Endometrium (tissue), 2 donors: ENCODE results near the gene TOR2A.
"Not testable (repeated sequence)": the region's sequence is repeated elsewhere in the genome, so short reads cannot be mapped to it uniquely, and the experiment has no call there.

Experiments
- FAIRE-seq: peaks from 2 replicates; lab custom pipeline; 2012; peaks lifted over from hg19 to GRCh38; lab: Jason Lieb, UNC
- donor health status: control.
- donor health status: control.

TOR2A gene

DNA sequence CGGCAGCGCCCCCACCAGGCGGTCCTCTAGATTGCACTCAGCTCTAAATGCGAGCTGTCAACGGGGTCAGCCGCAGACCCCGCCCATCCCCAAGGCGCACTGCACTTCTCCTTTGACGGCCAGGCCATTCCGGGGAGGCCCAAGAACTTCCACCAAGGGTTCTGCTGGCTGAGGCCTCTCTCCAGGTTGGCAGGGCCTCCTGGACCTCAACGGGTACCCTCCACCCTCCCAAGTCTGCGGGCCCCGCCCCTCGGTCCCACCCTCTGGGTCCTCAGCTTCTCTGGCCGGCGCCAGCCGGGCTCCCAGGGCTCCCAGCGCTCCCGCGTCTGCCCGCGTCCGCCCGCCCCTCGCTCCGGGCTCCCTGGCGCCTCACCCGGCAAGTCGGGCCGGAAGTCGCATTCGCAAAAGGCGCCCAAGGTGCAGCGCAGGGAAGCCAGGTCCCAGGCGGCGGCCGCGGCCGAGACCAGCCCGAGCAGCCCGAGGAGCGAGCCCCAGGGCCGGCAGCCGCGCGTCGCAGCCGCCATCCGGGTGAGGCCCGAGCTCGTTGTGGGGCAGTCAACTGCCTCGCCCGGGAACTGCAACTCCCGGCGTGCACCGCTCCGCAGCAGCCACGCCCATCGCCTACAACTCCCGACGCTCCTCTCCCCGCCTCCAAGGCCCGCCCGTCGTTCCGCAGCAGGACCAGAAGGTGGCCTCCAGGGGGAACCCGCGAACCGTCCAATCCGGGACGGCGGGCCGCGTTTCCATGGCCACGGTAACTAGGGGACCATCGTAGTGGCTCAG is at the start of gene TOR2A:
Gene TOR2A (minus strand): TSS at position 548 of the 783 bp plus-strand sequence. CDS start 24 bp downstream, at position 524.
- FAIRE-seq = peak; percentile 89

DNA sequence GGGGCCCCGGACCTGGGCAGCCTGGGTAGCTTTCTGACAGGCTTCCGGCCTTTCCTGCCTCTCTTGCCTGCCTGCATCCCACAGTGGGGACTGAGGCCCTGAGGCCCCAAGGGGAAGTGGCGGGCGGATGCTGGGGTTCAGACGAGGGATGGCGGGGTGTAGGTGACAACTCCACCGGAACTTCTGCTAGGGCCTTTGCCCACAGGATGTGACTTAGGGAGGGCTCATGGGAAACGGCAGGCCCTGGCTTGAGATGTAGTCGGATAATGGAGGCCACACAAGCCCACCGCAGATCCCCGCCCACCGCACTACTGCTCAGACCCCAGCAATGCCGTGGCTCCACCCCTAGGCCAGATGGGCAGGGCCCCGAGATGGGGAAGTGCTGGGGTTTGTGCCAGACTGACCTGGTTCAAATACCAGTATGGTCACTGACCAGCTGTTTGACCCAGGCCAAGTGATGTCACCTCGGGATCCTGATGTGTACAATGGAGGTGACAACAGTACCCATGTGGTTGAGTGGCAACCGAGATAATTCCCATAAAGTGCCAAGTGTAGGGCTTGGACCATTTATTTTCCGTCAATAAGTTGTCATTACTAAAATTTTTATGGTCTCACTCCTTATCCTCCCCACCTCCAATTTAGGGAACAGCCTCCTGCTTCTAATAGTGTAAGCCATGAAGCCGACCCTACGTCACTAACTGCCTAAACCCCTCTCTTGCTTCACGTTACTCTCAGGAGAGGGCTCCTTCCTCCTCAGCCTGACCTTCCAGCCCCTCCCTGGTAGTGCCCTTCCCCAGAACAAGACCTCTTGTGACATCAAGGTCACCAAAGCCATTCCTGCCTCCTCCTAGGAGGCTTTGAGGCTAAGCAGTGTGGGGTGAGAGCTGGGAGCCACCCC is 48.3 kb upstream of the TOR2A start:
- FAIRE-seq = no peak

DNA sequence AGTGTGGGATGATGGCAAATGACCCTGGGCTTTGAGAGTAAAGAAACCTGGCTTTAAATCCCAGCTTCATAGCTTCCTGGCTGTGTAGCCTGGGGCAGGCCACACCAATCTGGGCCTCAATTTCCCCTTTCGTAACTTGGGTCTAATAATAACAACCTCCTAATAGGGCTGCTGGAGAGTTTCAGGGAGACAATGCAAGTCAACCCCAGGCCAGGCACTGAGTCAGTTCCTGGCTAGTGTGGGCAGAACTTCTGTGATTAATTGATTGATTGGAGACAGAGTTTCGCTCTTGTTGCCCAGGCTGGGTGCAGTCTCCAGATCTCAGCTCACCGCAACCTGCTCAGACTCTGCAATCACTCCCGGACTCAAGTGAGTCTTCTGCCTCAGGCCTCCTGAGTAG is 46.7 kb upstream of the TOR2A start:
- FAIRE-seq = no peak

DNA sequence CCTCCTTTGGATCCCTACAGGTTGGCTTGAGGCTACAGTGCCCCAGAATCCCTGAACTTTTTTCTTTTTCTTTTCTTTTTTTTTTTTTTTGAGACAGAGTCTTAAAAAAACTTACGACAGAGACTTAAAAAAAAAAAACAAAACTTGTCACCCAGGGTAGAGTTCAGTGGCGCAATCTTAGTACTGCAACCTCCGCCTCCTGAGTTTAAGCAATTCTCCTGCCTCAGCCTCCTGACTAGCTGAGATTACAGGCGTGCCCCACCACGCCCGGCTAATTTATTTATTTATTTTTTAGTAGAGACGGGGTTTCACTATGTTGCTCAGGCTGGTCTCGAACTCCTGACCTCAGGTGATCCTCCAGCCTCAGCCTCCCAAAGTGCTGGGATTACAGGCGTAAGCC is 45.8 kb upstream of the TOR2A start:
- FAIRE-seq = not testable (repeated sequence)

DNA sequence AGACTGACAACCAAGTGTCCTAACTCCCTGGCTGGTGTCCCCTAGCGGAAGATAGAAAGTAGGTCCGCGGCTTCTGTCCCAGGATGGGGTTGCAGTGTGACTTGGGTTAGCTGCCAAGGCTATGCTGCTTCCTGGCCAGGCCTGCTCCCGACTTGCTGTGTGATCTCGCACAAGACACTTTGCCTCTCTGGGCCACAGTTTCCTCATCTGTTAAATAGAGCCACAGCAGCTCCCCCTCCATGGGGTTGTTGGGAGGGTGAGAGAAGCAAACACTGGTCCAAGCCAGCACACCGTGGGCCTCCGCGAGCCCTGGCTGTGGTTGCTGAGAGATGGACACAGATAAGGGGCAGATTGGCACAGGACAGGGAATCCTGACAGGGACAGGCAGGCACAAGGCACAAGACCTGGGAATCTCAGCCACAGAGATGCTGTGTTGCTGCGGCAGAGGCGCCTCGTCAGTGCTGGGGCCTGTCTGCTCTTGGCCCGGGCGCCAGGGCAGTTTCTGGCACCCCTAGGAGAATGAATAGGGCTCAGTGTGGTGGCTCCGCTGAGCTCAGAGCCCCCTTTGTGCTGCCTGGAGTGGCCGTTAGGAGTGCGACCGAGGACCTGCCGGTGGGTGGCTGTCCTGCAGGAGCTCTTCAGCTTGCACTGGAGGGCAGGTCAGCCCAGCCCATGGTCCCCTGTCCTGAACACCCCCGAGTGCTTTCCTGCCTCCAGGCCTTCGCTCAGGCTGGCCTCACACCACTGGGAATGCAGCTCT is 45.2 kb upstream of the TOR2A start:
- no peak for FAIRE-seq

DNA sequence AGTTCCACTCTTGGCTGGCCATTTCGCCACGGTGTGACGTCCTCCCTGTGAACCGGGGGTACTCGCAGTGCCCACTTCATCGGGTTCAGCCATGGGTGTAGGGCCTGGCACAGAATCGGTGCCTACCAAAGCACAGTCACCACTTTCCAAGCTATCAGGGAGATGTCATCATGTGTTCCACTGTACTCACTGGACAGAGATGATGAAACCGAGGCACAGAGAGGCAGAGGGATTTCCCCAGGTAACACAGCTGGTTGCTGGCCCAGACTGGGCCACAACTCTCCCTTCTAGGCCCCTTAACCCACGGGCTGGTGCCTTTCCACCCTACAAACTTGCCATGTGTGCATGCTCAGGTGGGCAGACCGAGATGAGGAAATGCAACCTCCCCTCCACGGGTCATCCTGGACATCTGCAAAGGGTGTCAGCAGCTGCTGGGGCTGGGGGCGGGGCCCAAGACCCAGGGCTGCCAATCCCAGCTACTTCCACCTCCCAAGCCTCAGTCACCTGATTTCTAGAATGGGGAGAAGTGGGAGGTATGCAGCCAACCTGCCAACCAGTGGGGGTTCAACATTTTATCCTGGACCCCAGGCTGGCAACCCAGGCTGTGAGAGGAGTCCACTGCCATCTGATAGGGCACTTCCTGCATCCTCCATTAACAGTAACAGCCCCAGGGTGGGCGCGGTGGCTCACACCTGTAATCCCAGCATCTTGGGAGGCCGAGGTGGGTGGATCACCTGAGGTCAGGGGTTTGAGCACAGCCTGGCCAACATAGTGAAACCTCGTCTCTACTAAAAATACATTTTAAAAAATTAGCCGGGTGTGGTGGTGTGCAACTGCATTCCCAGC is 44.3 kb upstream of the TOR2A start:
- no peak for FAIRE-seq

DNA sequence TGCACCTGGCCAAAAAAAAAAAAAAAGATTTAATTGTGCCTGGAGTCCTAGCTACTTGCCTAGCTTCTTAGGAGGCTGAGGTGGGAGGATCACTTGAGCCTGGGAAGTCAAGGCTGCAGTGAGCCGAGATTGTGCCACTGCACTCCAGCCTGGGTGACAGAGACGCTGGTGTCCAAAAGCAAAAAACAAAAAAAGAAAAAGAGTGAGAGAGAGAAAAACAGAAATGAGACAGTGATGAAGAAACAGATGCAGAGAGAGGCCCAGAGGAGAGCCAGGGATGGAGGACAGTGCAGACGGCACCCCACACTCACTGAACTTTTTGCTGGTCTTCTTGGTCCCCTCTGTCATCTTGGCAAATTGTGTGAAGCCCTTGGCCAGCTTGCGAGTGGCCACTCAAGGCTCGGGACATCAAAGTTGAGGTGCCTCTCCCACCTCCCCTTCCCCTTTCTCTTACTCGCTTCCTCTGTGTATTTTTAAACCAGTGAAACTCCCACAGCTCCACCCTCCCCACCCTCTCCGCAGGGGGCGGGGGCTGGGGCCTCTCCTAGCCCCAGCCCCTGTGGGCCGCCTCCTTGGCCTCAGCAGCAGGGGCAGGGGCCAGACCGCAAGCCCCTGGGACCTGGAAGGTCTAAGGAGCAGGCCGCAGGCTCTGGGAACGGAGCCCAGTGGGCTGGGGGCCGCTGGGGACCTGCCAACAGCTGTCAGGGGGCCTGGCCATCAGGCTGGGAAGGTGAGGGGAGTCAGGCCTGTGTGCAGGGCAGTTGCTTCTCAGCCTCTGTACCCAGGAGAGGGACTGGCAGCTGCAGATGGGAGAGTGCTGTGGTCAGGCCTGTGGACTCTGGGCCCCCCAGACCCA is 43.4 kb upstream of the TOR2A start, which contains the start of gene SH2D3C:
Gene SH2D3C (minus strand): TSS at position 387 of the 856 bp plus-strand sequence. CDS start 39 bp downstream, at position 348.
- no peak for FAIRE-seq

DNA sequence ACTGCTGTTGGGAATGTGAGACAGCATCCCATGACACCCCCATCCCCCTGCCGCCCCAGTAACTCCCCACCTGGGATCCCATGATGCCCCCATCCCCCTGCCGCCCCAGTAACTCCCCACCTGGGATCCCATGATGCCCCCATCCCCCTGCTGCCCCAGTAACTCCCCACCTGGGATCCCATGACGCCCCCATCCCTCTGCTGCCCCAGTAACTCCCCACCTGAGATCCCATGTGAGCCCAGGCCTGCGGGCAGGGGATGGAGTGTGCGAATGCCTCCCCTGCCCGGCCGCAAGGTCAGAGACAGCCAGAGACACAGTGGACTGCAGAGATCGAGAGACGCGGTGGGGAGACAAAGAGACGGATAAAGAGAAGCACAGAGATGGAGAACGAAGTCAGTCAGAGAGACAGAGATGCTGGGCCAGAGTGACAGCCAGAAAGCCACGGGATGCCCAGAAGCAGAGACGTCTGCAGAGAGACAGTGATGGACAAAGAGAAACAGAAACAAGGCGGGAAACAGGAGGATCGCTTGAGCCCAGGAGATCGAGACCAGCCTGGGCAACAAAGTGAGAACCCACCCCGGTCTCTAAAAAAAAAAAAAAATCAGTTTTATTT is 42.4 kb upstream of the TOR2A start:
- FAIRE-seq = no peak

DNA sequence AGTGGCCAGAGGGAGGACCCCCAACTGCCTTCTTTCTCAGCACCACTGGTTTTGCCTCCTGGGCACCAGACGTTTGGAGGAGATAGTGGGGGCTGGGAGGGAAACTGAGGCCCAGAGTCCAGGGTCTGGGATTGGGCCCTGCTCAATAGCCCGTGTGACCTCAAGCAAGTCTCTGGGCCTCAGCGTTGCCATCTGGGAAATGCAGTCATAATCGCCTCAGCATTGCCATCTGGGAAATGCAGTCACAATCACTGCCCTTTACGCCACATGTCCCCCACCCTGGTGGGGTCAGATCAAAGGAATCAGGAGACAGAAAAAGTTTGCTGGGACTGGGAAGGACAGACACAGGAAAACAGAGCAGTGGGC is 41.8 kb upstream of the TOR2A start:
- FAIRE-seq = no peak

DNA sequence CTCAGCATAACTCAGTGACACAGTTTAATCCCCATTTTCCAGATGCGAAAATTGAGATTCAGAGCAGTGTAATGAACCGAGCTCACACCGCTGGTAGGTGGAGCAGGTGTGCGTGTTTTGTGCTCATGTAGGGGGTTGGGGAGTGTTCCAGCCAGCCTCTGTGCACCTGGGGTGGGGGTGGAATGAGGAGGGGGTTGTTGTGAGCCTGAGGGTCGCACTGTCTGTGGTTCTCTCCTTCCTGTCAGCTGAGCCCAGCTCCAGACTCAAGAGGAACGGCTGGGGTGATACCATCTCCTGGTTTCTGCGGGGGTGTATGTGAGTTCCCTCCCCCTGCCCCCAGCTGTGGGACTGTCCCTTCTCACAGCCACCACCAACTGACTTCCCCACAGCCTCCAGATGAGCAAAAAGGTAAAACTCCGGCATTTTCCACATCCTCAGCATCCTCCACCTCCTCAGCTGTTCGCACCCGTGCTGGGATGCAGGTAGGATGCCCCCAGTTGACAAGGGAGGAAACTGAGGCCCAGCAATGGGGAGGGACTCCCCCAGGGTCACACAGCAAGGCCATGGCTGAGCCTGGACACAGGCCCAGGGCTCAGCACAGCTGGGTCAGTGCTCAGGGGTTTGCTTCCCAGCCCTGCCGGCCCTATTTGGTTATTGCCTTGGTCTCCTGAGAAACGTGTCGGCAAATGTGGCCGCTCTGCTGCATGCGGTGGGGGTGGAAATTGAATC is 41.3 kb upstream of the TOR2A start:
- FAIRE-seq = no peak

DNA sequence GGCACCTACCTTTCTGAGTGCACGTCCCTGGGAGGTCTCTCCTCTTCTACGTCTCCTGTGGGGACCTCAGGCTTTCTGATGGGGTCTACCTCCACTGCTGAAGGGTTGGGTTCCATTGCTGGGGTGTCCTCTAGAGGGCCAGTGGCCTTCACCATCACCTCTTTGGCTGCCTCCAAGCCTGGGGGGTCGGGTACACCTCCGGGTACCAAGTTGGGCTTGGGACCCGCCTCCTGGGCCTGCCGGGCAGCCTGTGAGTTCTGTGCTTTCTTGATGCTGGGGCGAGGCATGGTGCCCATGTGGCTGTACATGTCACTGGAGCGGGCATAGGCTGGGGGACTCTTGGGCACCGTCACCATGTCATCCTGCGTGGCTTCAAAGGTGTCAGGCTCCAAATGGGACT is 38.9 kb upstream of the TOR2A start:
- no peak for FAIRE-seq

DNA sequence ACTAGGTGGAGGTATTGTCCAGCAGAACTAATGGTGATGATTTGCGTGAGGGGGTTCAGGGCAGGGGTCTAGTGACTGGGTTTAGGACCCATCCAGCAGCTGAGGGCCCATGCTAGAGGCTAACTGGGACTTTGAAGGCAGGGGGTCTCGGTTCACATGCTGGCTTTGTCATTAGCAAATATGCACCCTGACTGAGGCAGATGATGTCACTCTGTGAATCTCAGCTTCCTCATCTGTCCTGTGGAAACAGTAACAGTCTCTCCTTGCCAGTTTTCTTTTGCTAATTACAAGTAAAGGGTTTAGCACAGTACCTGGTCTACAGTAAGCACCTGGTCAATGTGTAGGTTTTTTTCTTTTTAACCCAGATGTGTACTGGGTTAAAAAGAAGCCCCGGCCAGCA is 38.2 kb upstream of the TOR2A start:
- no peak for FAIRE-seq

DNA sequence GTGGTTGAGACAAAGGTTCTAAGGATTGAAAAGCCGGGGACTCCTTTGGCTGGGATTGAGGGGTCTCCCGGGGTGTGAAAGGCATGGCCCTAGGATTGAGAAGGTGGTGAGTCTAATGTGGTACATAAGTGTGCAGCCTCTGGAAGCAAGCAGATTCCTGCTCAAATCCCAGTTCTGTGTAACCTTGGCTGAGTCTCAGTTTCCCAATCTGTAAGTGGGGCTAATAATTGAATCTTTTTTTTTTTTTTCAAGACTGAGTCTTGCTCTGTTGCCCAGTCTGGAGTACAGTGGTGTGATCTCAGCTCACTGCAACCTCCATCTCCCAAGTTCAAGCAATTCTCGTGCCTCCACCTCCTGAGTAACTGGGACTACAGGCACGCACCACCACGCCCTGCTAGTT is 37.5 kb upstream of the TOR2A start:
- no peak for FAIRE-seq

DNA sequence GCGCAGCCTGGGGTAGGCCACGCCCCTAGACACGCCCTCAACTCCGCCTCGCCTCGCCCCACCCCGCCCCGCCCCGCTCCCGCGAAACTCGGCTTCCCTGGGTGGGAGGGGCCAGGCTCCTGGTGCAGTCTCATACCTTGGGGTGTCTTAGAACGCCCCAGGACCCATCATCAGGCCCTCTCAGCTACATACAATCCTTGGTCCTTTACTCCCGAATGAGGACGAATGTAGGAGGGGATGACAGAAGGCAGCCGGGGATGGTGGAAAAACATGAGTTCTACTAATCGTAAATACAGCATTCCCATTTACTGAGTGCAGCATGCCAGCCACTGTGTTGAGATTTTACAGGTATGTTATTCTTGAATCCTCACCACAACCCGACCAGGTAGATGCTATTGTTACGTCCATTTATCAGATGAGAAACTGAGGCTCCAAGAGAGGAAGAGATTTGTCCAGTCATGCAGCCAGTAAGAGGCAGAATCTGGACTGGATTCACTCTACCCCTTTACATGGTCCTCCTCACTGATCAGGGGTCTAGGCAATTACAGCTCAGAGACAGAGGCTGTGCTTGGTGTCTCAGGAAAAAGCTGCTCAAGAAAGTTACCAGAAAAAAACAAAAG is 36.6 kb upstream of the TOR2A start:
- FAIRE-seq = no peak

DNA sequence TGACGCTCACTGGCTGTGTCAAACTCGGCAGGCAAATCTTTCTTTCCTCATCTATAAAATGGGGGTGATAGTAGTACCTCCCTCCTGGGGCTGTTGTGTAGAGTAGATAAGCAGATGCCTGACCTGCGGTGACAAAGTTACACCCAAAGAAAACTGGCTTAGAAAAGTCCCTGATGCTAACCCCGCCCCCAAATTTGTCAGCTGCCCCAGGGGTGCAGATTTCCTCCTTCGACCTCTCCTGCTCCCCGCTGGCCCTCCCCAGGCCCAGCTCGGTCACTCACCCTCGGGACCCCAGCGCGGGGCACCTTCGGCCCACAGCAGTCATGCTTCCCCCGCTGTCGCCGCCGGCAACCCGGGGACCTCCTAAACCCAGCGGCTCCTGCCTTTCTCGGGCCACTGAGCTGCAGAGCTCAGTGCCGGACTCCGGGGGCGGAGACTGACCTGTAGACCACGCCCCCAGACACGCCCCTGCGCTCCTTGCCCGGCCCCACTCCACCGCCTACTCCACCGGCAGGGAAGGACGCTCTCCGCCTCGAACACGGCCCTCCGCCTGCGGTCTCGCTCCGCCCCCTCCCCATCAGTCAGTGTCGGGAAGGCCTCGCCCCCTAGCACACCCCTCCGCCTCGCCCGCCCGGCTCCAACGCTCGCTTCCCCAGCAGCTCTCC is 35.9 kb upstream of the TOR2A start:
- FAIRE-seq = peak; percentile 63

DNA sequence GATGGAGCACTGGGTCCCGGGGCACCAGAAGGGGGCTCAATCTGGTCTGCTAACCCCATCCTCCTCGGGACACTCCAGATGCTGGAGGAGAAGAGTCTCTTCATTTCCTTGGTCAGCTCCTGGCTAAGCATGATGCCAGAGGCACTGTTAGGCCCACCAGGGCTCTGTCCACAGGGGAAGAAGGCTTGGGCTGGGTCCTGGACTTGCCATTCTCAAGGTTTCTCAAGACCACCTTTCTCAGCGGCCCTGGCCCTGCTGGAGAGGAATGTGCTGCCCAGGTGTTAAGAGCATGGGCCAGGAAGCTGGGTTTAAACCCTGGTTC is 35.5 kb upstream of the TOR2A start:
- no peak for FAIRE-seq

DNA sequence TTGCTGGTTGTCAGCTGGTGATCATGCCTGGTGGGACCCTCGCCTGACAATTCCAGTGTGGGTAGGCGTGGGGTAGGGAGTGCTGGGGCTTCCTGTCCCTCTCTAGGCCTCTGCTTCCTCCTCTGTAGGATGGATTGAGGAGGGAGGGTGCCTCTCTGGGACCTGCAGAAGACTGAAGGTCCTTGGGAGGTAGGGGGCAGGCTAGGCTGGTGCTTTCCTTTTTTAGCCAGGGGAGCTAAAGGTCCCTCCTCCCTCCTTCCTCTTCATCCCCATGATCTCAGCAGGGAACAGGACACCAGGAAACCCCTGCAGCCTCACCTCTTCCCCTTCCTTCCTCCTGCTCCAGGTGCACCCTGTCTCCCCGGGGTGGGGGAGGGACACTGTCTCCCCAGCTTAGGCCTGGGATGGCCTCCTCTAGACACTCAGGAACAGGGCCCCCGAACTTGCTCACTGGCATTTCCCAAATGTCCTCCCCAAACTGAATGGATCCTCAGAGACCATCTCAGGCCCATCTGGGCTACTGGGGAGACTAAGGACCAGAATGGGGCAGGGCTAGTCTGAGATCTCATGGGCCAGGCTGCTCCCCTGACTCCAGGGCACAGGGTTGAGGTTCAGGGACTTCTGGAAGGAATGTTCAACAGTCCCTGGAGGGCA is 35.0 kb upstream of the TOR2A start:
- no peak for FAIRE-seq

DNA sequence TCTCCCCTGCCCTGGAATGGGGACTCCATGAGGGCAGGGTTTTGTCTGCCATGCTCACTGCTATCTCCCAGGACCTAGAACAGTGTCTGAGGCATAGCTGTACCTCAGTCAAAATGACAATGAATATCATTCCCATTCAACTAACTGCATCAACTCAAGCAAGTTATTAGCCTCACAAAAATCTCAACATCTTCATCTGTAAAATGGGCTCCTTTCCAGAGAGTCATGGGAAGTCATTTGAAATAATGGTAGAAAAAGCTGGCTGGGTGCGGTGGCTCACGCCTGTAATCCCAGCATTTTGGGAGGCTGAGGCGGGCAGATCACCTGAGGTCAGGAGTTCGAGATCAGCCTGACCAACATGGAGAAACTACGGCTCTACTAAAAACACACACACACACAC is 34.0 kb upstream of the TOR2A start:
- FAIRE-seq = no peak
